Measurements from ENCODE around the gene CACNB2. TPM values are rescaled to one million over a fixed set of nuclear protein-coding genes. Genes with fewer than 3 reads are reported as not detected.

Gene CACNB2
- total and polyA plus RNA-seq, 10 of the 15 experiments (the other 5 are each of a cell fraction or from before 2014, with no cell fraction given) = 0.62 to 8.1 (median 1.2) TPM

- RAD21 ChIA-PET (ENCODE audit: unreplicated experiment) = no interaction called here
- Histone ChIP-seq H4K20me1 (ENCODE audit: control insufficient read depth, insufficient read depth) (no peaks in the 10 kb centered on the region), H3K9ac (ENCODE audit: control insufficient read depth, insufficient read depth, low read length) (no peak overlapping the region), H2AFZ (ENCODE audit: control insufficient read depth, low read depth, low read length) (no peak overlapping the region), H3K4me2 (ENCODE audit: control insufficient read depth, insufficient read depth) (no peak overlapping the region), H3K79me2 (ENCODE audit: control insufficient read depth, insufficient read depth, low read length) (no peaks in the 10 kb centered on the region), H3K4me1 (ENCODE audit: control insufficient read depth, insufficient read depth, low read length) (no peaks in the 10 kb centered on the region), H3K9me3 (replicated peaks; ENCODE audit: control insufficient read depth, insufficient read depth, low read length) (no peaks in the 10 kb centered on the region), H3K27ac (ENCODE audit: control insufficient read depth, insufficient read depth) (no peak overlapping the region), H3K4me3 (no peak overlapping the region), H3K27me3 (replicated peaks in 1 of 2; ENCODE audit: control insufficient read depth in 2 of 2, insufficient read depth in 2 of 2, low read length in 1 of 2) (no peaks in the 10 kb centered on the region), H3K36me3 (ENCODE audit: control insufficient read depth in 2 of 2, insufficient read depth in 2 of 2, low read length in 1 of 2) (no peaks in the 10 kb centered on the region)
- CTCF ChIA-PET = no interaction called here
- in situ Hi-C loops (cut with MboI) (no loop called here), intact Hi-C loops (cut with micrococcal nuclease; ENCODE audit: unreplicated experiment) (no loop called here)
- POLR2A ChIA-PET = no interaction called here
- FAIRE-seq = no peak
- TF ChIP-seq IKZF2 (IDR thresholded peaks at IDR 0.05) (no peak), POU2F2 (IDR thresholded peaks at IDR 0.05; ENCODE audit: borderline replicate concordance, low read depth, low read length) (no peak), ZNF24 (IDR thresholded peaks at IDR 0.05) (no peak), ZNF384 (IDR thresholded peaks at IDR 0.05; ENCODE audit: borderline replicate concordance, low read depth, low read length) (no peak), SUZ12 (IDR thresholded peaks at IDR 0.05; ENCODE audit: unreplicated experiment) (no peak), ATF2 (IDR thresholded peaks at IDR 0.05; ENCODE audit: low read length) (no peak), PBX3 (IDR thresholded peaks at IDR 0.05; ENCODE audit: insufficient replicate concordance, low read depth, low read length) (no peak), NR2C1 (IDR thresholded peaks at IDR 0.05) (no peak), MEF2B (IDR thresholded peaks at IDR 0.05; ENCODE audit: partially characterized antibody, poor library complexity, severe bottlenecking) (no peak), EED (IDR thresholded peaks at IDR 0.05; ENCODE audit: low read depth) (no peak), ASH2L (IDR thresholded peaks at IDR 0.05; ENCODE audit: borderline replicate concordance, low read depth) (no peak), RCOR1 (conservative IDR thresholded peaks at IDR 0.05; ENCODE audit: low read depth, low read length) (no peak), HDAC6 (IDR thresholded peaks at IDR 0.05; ENCODE audit: unreplicated experiment) (no peak), FOXK2 (IDR thresholded peaks at IDR 0.05) (no peak), ZNF217 (IDR thresholded peaks at IDR 0.05) (no peak), TAF1 (IDR thresholded peaks at IDR 0.05; ENCODE audit: borderline replicate concordance, low read depth, low read length) (no peak), CHD1 (IDR thresholded peaks at IDR 0.05; ENCODE audit: low read depth, low read length) (no peak)
- TF ChIP-seq, protein P1, sequence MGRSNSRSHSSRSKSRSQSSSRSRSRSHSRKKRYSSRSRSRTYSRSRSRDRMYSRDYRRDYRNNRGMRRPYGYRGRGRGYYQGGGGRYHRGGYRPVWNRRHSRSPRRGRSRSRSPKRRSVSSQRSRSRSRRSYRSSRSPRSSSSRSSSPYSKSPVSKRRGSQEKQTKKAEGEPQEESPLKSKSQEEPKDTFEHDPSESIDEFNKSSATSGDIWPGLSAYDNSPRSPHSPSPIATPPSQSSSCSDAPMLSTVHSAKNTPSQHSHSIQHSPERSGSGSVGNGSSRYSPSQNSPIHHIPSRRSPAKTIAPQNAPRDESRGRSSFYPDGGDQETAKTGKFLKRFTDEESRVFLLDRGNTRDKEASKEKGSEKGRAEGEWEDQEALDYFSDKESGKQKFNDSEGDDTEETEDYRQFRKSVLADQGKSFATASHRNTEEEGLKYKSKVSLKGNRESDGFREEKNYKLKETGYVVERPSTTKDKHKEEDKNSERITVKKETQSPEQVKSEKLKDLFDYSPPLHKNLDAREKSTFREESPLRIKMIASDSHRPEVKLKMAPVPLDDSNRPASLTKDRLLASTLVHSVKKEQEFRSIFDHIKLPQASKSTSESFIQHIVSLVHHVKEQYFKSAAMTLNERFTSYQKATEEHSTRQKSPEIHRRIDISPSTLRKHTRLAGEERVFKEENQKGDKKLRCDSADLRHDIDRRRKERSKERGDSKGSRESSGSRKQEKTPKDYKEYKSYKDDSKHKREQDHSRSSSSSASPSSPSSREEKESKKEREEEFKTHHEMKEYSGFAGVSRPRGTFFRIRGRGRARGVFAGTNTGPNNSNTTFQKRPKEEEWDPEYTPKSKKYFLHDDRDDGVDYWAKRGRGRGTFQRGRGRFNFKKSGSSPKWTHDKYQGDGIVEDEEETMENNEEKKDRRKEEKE (IDR thresholded peaks at IDR 0.05) = no peak
- ATAC-seq = no peak
- no TSS peak for BruUV-seq (replicated peaks)
- SMC1A ChIA-PET (ENCODE audit: uncharacterized antibody, unreplicated experiment) = interaction anchor here (1.4 kb wide), 1 partner anchor 387 kb away, joined by 3 read pairs; no protein-coding TSS in a partner anchor
- WGBS (ENCODE audit: insufficient coverage, insufficient replicate concordance, low lambda C conversion rate, missing lambda C conversion rate) = 70% methylated on average over 3 of the region's 3 CpGs
- no peak for DNase-seq (ENCODE audit: low read depth, low spot score)
Measured at GRCh38 chr10:18157881-18158280, 17.7 kb downstream of the CACNB2 start.

Data from GM12878 (cell line).